NCI-H1092 treated with DMSO at 0.1 percent for 48 hours (cell line): ENCODE data around the gene PFAS.
"Not testable (repeated sequence)": the region's sequence is repeated elsewhere in the genome, so short reads cannot be mapped to it uniquely, and the experiment has no call there.

ENCODE experiments used
- DNase-seq: peaks from one replicate; lab custom pipeline; 2025; lab: John Stamatoyannopoulos, UW

PFAS gene, protein sequence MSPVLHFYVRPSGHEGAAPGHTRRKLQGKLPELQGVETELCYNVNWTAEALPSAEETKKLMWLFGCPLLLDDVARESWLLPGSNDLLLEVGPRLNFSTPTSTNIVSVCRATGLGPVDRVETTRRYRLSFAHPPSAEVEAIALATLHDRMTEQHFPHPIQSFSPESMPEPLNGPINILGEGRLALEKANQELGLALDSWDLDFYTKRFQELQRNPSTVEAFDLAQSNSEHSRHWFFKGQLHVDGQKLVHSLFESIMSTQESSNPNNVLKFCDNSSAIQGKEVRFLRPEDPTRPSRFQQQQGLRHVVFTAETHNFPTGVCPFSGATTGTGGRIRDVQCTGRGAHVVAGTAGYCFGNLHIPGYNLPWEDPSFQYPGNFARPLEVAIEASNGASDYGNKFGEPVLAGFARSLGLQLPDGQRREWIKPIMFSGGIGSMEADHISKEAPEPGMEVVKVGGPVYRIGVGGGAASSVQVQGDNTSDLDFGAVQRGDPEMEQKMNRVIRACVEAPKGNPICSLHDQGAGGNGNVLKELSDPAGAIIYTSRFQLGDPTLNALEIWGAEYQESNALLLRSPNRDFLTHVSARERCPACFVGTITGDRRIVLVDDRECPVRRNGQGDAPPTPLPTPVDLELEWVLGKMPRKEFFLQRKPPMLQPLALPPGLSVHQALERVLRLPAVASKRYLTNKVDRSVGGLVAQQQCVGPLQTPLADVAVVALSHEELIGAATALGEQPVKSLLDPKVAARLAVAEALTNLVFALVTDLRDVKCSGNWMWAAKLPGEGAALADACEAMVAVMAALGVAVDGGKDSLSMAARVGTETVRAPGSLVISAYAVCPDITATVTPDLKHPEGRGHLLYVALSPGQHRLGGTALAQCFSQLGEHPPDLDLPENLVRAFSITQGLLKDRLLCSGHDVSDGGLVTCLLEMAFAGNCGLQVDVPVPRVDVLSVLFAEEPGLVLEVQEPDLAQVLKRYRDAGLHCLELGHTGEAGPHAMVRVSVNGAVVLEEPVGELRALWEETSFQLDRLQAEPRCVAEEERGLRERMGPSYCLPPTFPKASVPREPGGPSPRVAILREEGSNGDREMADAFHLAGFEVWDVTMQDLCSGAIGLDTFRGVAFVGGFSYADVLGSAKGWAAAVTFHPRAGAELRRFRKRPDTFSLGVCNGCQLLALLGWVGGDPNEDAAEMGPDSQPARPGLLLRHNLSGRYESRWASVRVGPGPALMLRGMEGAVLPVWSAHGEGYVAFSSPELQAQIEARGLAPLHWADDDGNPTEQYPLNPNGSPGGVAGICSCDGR (N-terminal part only)

DNA sequence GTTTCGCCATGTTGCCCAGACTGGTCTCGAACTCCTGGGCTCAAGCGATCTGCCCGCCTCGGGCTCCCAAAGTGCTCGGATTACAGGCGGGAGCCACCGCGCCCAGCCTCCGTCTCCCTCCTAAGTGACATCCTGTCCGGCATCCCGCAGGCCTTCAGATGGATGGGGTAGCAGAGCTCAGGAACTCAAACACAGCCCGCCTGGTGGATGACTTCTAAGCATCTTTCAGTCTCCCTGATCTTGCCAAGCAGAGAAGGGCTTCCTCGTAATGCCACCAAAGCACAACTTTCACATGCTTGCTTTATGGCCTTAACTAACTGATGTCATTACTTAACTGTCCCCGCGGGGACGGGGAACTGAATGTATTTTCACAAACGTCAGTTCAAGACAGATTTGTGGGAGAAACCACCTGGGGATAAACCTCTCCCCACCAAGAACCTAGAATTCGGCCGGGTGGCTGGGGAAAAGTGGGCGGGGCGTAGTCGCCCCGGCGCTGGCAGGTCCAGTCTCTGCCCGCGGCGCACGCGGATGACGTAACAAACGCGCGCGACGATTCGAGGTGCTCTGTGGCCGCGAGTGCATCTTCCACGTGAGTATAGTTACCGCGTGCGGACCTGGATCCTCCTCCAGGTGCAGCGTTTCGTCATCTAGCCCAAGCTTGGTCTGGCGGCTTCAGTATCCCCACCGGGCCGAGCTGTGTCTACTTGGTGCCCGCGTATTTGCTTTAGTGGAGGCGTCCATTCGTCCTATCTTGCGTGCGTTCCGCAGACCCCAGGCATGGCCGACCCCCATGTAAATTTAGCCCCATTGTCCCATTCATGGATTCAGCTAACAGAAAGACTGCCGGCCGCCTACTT is at the start of gene PFAS:
PFAS (plus strand) TSS at position 539 of the 857 bp plus-strand sequence. CDS start 4,649 bp downstream, outside the sequence.
- peak; percentile 79 for DNase-seq

DNA sequence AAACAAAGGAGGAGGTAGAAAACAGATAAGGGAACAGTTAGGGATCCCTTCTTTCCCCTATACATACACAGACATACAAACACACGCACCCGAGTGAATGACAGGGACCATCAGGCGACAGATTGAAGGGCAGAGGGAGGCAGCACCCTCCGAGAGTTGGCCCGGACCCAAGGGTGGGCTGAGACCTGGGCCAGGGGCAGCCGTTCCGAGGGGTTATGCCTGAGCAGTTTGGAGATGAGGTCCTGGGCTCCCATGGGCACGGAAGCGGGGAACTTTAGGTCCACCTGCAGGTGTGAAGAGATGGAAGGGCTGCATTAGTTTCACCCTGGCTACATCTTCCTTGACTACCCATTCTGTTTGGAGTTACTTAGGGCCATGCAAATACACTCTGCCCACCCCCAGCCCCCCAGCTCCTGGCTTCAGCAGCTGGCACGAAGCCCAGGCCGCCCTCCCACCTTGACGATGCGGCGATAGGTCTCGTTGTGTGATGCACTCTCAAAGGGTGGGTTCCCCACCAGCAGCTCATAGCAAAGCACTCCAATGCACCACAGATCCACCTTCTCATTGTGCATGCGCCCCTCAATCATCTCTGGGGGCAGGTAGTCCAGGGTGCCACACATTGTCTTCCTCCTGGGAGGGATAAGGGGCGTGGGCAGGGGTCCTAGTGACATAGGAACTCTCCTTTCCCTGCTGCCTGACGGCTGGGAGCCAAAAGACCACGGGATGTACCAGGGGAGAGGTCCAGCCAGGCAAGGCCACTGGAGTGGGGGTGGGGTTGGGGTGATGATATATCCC is 44.1 kb upstream of the PFAS start:
- no peak for DNase-seq

DNA sequence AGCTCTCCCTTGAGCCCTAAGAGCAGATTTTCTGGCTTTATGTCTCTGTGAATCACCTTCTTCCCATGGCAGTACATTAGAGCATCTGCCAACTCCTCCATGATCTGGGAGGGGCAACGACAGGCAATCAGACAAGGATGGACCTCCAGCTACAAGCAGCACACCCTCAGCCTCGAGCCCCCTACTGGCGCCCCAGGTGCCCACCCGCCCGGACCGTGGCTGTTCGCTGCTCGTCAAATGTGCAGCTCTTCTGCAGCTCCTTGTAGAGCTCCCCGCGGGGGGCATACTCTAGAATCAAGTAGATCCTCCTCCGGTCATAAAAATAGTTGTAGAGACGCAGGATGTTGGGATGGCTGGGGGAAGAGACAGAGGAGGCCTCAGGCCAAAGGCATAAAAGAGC is 42.6 kb upstream of the PFAS start:
- no peak for DNase-seq

DNA sequence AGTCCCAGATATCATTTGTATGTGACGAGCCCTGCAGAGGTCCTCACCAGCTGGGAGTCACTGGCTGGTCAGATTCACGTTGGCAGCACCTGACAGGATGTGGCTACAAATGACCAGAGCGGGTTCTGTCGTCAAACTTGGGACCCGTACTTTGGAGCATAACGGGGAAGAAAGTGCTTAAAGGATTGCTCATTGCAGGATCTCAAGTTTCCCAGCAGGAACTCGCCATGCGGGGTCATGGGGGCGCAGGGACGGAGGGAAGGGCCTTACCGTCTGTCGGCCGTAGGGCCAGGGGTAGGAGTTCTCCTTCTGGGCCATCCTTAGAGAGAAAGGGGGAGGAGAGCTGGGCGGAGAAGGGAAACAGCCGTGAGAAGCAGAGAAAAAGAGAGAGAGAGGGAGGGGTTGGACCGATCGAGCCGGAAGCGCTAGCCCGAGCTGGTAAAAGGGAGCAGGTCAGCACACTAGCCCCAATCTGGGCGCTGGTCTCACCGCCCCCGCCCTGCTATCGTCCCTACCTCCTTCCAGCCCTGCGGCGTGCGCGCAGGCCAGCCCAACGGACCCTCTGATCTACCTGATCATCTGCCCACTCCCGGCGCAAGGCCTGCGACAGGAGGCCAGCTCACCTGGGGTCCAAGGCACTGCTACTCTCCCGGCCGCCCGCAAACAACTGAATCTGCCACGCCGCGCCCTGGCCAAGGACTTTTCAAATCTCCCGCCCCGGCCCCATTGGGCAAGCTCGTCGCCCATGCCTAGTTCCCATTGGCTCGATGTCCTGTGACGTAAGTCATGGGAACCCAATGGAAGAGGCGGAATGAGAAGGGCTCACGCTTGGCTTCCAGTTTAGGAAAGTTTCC is 39.0 kb upstream of the PFAS start, which contains the start of gene AURKB:
AURKB (minus strand) TSS at position 669 of the 854 bp plus-strand sequence; CDS start at position 318, 351 bp downstream.
- DNase-seq, result peak; percentile 79

DNA sequence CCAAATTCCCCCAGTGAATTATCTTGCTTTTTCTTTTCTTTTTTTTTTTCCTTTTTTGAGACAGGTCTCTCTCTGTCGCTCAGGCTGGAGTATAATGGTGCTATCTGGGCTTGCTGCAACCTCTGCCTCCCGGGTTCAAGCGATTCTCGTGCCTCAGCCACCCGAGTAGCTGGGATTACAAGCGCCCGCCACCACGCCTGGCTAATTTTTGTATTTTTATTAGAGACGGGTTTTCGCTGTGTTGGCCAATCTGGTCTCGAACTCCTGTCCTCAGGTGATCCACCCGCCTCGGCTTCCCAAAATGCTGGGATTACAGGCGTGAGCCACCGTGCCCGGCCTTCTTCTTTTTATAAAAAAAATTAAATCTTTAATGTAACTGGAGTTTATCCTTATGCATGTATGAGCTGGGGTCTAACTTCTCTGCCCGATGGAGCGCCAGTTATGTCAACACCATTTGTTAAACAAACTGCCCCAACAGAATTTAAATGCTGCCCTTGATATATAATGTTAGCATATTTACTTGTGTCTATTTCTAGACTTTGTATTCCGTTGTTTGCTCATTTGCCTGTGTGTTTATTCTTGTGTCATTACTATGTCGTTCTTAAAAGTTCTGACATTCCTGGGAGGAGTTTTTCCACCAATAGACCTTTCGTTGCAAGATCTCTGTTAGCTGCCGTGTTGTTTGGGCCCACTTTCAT is 38.2 kb upstream of the PFAS start:
- no peak for DNase-seq

DNA sequence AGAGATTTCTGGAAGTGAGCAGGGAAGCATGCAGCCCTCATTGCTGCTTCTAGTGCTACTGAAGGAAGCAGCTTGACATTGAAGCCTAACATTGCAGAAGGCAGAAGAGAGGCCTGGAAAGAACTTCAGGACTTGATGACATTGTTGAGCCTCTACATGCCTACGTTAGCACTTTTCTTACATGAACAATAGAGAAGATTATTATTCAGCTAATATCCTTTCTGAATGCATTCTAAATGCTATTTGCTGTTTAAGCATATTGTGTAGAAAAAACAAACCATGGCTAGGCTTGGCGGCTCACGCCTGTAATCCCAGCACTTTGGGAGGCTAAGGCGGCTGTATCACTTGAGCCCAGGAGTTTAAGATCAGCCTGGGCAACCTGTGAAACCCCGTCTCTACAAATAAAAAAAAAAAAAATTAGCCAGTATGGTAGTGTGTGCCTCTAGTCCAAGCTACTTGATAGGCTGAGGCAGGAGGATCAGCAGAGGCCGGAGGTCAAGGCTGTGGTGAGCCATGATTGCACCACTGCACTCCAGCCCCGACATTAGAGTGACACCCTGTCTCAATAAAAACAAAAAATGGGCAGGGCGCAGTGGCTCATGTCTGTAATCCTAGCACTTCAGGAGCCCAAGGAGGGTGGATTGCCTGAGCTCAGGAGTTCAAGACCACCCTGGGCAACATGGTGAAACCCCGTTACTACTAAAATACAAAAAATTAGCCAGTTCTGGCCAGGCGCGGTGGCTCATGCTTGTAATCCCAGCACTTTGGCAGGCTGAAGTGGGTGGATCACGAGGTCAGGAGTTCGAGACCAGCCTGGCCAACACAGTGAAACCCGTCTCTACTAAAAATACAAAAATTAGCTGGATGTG is 36.5 kb upstream of the PFAS start:
- no peak for DNase-seq

DNA sequence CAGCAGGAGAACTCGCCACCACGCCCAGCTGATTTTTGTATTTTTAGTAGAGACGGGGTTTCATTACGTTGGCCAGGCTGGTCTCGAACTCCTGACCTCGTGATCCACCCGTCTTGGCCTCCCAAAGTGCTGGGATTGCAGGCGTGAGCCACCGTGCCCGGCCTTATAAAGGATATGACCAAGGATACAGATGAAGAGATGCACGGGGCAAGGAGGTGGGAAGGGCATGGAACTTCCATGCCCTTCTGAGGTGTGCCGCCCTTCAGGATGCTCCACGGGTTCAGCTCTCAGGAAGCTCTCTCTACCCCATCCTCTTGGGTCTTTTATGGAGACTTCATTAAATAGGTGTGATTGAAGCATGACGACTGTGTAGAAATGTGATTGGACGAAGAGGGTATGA is 35.1 kb upstream of the PFAS start:
- not testable (repeated sequence) for DNase-seq

DNA sequence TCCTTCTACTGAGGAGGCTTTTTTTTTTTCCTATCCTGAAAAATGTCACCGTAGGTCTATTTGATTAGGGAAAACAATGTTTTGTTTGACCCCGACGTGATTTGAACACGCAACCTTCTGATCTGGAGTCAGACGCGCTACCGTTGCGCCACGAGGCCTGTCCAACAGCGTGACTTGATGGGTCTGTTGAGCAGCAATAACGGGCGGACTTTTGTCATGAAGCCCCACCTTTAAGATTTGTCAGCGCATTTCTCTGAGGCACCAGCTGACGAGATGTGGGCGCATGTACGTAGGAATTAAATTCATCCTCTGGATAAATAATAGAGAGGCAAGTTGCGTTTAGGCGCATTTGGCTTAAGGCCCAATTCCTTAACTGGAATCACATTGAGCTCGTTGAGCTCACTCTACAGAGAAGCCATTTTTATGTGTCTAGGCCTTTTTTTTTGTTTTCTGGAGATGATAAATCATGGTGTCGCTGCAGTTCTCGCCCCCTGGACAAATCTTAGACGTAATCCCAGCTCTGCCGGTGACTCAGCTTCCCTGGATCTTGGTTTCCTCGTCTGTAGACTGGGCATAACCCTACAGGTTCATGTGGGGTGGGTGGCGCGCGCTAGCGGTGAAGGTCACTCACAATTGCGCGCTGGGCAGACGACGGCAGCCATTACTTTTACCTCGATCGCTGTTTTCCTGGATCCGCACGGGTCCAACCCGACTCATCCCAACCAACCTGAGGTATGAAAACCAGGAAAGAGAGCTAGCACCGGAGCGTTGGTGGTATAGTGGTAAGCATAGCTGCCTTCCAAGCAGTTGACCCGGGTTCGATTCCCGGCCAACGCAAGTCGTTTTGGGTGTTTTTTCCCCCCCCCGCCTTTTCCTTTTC is 28.1 kb upstream of the PFAS start:
- peak; percentile 86 for DNase-seq

DNA sequence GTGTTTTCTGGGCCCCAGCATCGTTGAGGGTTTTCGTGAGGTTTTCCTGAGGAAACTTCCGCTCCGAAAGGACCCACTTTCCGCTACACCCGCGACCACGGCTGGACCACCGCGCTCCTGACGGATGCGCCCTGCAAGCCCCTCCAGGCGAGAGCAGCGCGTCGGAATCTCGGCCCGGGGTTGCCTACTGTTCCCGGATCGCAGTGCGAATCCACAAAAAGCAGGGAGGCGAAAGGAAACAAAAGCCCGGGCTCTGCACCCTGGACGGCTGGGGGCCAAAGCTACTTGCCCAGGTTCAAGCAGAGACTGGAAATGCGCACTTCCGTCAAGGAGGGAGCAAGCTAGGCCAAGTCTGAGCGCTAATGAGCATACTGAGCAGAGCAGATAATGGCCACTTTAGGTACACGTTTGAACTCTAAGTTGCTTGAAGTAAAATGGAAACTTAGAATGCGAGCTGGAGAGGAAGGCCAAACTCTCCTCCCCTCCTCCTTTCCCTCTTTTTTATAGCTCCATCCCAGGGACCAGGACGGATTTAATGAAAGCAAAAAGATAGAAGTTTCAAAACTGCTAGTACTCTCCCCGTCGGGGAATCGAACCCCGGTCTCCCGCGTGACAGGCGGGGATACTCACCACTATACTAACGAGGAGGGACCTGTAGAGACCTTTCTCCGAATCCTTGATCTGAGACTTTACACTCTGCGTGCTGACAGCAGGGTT is 27.3 kb upstream of the PFAS start:
- peak; percentile 84 for DNase-seq

DNA sequence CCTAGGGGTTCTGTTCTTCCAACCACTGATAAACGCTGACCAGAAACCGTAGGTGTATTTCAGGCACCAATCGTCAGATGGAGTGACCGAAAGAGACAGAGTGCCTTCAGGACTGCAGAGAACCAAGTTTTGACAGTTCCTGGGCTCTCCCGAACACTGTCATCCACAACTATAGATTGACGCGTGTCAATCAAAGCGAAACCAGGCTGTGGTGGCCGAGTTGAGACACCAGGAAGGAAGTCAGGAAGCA is 26.8 kb upstream of the PFAS start:
- no peak for DNase-seq

DNA sequence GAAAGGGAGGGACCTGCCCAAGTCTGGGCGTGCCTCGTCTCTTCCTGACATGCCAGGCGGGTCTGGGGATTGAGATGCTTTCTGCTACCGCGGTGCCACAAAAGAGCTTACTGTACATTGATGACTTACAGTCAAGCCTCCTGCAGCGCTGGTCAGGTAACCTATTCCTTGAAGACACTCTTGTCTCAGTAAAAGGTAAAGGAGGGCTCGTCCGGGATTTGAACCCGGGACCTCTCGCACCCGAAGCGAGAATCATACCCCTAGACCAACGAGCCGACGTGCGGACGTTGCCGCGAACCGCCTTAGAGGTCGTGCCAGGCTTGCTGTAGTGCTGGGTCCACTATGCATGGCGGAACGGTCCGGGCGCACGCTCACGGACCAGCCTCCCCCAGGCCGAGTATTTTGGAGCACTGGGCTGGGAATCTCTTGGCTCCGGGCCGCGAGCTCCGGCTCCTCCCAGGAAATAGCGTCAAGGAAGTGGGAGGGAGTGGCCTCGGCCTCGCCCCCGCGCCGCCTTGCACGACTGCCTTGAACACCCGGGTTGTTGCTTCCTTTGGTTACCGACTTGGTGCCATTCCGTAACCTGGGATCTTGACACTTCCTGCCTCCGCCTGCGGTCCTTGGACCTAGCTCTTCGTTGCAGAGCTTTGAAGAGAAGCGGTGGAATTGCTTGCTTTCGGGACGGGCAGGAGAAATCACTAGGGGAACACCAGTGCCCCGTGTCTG is 26.3 kb upstream of the PFAS start:
- peak; percentile 83 for DNase-seq

DNA sequence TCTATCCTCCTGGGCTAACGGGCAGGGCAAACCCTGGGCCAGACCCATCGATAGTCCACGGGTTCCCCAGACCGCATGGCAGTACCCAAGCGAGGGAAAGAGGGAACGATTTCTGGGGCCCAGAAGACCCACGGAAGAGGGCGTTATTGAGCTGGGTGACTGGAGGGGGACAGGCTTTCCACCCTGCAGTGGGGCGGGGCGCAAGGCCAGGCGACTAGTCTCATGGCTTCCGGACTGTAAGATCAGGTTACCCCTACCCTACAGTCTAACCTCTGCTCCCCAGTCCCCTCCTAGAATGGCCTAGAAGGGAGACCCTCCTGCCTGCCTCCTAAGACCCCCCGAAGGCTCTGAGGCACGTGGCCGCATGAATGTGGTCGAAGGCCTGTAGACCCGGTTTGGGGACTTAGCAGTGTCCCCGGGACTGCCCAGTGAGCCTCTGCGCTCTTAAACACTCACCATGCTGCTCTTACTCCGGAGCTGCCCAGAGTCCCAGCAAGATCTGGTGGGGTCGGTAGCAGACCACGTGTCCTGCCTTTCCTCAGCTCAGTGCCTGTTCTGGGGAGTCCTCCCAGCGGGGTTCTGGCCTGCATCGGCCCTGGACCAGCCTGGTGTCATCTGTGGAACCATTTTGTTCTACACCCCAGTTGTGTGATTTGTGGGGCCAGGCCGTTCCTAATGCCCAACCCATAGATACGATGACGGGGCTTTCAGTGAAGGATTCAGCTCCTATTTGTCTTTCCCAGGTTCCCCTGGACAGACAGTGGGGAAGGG is 25.5 kb upstream of the PFAS start:
- DNase-seq, result peak; percentile 43

DNA sequence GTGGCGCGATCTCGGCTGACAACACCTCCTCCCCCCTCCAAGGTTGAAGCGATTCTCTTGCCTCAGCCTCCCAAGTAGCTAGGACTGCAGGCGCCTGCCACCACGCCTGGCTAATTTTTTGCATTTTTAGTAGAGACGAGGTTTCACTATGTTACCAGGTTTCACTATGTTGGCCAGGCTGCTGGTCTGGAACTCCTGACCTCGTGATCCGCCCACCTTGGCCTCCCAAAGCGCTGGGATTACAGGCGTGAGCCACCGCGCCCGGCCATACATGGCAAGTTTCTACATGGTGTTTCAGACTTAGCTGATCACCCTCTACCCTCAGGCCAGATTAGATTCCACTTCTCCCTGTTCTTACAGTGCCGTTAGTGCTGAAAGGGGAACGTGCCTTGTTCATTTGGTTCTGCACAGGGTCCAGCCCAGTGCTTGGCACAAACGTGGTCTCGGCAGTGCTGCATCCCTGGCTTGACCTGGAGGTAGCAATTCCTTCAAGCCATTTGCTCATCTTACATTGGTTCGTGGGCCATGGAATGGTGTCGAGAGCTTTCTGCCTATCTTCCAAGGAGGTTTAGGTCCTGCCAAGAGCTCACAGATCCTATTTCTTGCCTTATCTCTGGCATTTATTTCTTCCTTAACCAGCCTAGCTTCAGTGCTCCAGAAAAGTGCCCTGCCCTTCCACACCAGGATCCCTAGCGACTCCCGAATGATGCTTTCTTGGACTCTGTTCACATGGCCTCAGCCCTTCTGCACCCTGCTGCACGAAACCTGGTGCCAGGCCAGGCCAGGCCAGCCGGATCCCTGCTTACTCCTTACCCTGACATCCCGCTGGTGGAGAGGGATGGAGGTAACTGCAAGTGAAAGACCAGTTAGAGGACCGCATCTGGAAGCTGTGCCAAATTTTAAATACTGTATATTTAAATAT is 23.9 kb upstream of the PFAS start:
- DNase-seq, result no peak
